Mesenchymal stem cell (in vitro differentiated cells and primary cell): ENCODE results near the gene MYRF.

Experiments used
- DNase-seq: peaks from one replicate; pipeline ENCODE4 v3.0.0-alpha.2; 2013
- H2AFZ ChIP-seq: one replicate; pipeline ENCODE4 v1.6.1; 2013; ENCODE audit warnings: low read depth, mild to moderate bottlenecking, control low read depth, inconsistent platforms, low read length, moderate library complexity
- H2AK5ac ChIP-seq: 2 replicates; pipeline ENCODE4 v1.6.1; 2013; ENCODE audit warnings: low read length, moderate library complexity, mild to moderate bottlenecking, inconsistent platforms; ENCODE audit not compliant: severe bottlenecking
- H2BK120ac ChIP-seq: one replicate; pipeline ENCODE4 v1.6.1; 2013; ENCODE audit warnings: low read depth, mild to moderate bottlenecking, inconsistent platforms, low read length, moderate library complexity
- H2BK12ac ChIP-seq, 2 experiments: one replicate each; pipeline ENCODE4 v1.6.1; 2013; ENCODE audit warnings: inconsistent platforms in 2 of 2, low read length in 2 of 2, mild to moderate bottlenecking in 2 of 2, moderate library complexity in 2 of 2, control low read depth in 1 of 2
- H2BK15ac ChIP-seq: one replicate; pipeline ENCODE4 v1.6.1; 2013; ENCODE audit warnings: mild to moderate bottlenecking, low read depth, inconsistent platforms; ENCODE audit not compliant: poor library complexity, severe bottlenecking
- H2BK5ac ChIP-seq: 2 replicates; pipeline ENCODE4 v1.6.1; 2013; ENCODE audit warnings: low read depth, mild to moderate bottlenecking, low read length, control low read depth, inconsistent platforms; ENCODE audit not compliant: poor library complexity, severe bottlenecking
- H3K14ac ChIP-seq, 2 experiments: one replicate each; pipeline ENCODE4 v1.6.1; 2013; ENCODE audit warnings: inconsistent platforms in 2 of 2, low read length in 2 of 2, control low read depth in 1 of 2, mild to moderate bottlenecking in 1 of 2, moderate library complexity in 1 of 2
- H3K18ac ChIP-seq, 2 experiments: one replicate each; pipeline ENCODE4 v1.6.1; 2013; ENCODE audit warnings: inconsistent platforms in 2 of 2, low read length in 2 of 2, control low read depth in 1 of 2, low read depth in 1 of 2, mild to moderate bottlenecking in 1 of 2
- H3K23ac ChIP-seq, 2 experiments: one replicate each; pipeline ENCODE4 v1.6.1; 2013; ENCODE audit warnings: inconsistent platforms in 2 of 2, low read length in 2 of 2, mild to moderate bottlenecking in 2 of 2, moderate library complexity in 2 of 2, control low read depth in 1 of 2
- H3K27ac ChIP-seq: 2 replicates; pipeline ENCODE4 v1.5.1; 2013; ENCODE audit warnings: mild to moderate bottlenecking, moderate library complexity, low read length, control low read depth, inconsistent platforms; ENCODE audit not compliant: poor library complexity, severe bottlenecking
- H3K27me3 ChIP-seq, 2 experiments: 2 replicates each; pipeline versions ENCODE4 v1.6.1 to v1.7.0; 2013; ENCODE audit warnings: low read length in 2 of 2, mild to moderate bottlenecking in 2 of 2, moderate library complexity in 2 of 2, control low read depth in 1 of 2, inconsistent platforms in 1 of 2; ENCODE audit not compliant: control insufficient read depth in 1 of 2, insufficient read depth in 1 of 2
- H3K36me3 ChIP-seq, 2 experiments: 2 replicates each; pipeline versions ENCODE4 v1.6.1 to v1.7.0; 2013; ENCODE audit warnings: low read length in 2 of 2, control low read depth in 1 of 2, inconsistent platforms in 1 of 2, low read depth in 1 of 2, mild to moderate bottlenecking in 1 of 2; ENCODE audit not compliant: insufficient read depth in 2 of 2, control insufficient read depth in 1 of 2
- H3K4ac ChIP-seq, 2 experiments: one replicate each; pipeline ENCODE4 v1.6.1; 2013; ENCODE audit warnings: inconsistent platforms in 2 of 2, low read length in 2 of 2, mild to moderate bottlenecking in 2 of 2, moderate library complexity in 2 of 2, control low read depth in 1 of 2, low read depth in 1 of 2
- H3K4me1 ChIP-seq: 2 replicates; pipeline ENCODE4 v1.6.1; 2013; ENCODE audit warnings: low read depth, low read length, control low read depth; ENCODE audit not compliant: control insufficient read depth, insufficient read depth
- H3K4me2 ChIP-seq: 2 replicates; pipeline ENCODE4 v1.6.1; 2013; ENCODE audit warnings: low read length, mild to moderate bottlenecking, inconsistent platforms; ENCODE audit not compliant: poor library complexity, severe bottlenecking
- H3K4me3 ChIP-seq, 2 experiments: 2 replicates each; pipeline versions ENCODE4 v1.5.1 to v1.7.0; 2013; ENCODE audit warnings: low read length in 2 of 2, mild to moderate bottlenecking in 2 of 2, control low read depth in 1 of 2, low read depth in 1 of 2; ENCODE audit not compliant: insufficient read depth in 1 of 2
- H3K79me1 ChIP-seq: replicated peaks from 2 replicates; pipeline ENCODE4 v1.6.1; 2013; ENCODE audit warnings: mild to moderate bottlenecking, control low read depth, low read length, inconsistent platforms; ENCODE audit not compliant: poor library complexity, severe bottlenecking
- H3K9ac ChIP-seq: 2 replicates; pipeline ENCODE4 v1.7.0; 2013; ENCODE audit warnings: mild to moderate bottlenecking, low read length, moderate library complexity
- H3K9me3 ChIP-seq: 2 replicates; pipeline ENCODE4 v1.7.0; 2013; ENCODE audit warnings: mild to moderate bottlenecking, low read length; ENCODE audit not compliant: control insufficient read depth
- H4K8ac ChIP-seq: one replicate; pipeline ENCODE4 v1.6.1; 2013; ENCODE audit warnings: inconsistent platforms, mild to moderate bottlenecking, low read length, moderate library complexity
- H4K91ac ChIP-seq: one replicate; pipeline ENCODE4 v1.6.1; 2013; ENCODE audit warnings: mild to moderate bottlenecking, low read length, inconsistent platforms
- WGBS: methylation state at CpG from one replicate; pipeline ENCODE4 v1.1.7; 2013; ENCODE audit warnings: mixed read lengths; 5-methylcytosine and 5-hydroxymethylcytosine counted together

The MYRF gene

DNA sequence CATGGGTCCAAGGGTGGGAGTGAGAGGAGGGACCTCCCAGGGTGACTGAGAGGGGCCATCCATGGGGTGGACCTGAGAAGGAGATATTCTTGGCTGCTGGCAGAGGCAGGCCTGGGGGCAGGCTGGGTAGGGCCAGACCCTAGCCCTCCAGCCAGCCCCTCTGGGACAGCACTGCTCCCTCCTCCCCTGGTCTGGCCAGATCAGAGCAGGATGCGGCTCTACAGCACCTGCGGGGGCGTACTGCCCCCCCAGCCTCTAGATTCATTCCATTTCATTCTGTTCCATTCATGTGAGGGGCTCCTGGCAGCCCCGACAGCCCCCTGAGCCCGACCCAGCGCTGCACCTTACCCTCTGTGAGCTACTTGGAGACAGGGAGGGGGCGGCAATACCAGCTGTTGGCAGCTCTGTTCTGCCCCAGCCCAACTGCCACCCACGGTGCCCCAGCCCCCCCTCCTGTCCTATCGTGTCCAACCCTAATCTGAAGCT, 34.3 kb upstream of the MYRF start:
- Histone ChIP-seq H3K36me3 (peaks cover 0 to 25% of the 10 kb centered on the region in 2 experiments), H3K4me3 (peak overlapping the region; percentile 40 to 71), H2AFZ (peak overlapping the region; percentile 84), H4K8ac (peak overlapping the region; percentile 90), H4K91ac (peak overlapping the region; percentile 90), H3K4ac (peak overlapping the region; percentile 43 to 78), H2BK120ac (peak overlapping the region; percentile 85), H3K14ac (peak overlapping the region in 1 of 2 experiments; percentile 37), H3K79me1 (peaks cover 31% of the 10 kb centered on the region), H2BK5ac (no peak overlapping the region), H3K23ac (peak overlapping the region in 1 of 2 experiments; percentile 57), H2BK12ac (peak overlapping the region in 1 of 2 experiments; percentile 91), H3K9me3 (no peaks in the 10 kb centered on the region), H3K9ac (peak overlapping the region; percentile 74), H2BK15ac (peak overlapping the region; percentile 73), H3K4me2 (peak overlapping the region; percentile 80), H3K27me3 (peaks cover 6 to 8% of the 10 kb centered on the region in 2 experiments), H2AK5ac (peak overlapping the region; percentile 24), H3K4me1 (peaks cover 46% of the 10 kb centered on the region), H3K27ac (no peak overlapping the region), H3K18ac (peak overlapping the region; percentile 48 to 83)
- DNase-seq, result no peak
- 16% methylated on average over 9 of the region's 9 CpGs for WGBS

DNA sequence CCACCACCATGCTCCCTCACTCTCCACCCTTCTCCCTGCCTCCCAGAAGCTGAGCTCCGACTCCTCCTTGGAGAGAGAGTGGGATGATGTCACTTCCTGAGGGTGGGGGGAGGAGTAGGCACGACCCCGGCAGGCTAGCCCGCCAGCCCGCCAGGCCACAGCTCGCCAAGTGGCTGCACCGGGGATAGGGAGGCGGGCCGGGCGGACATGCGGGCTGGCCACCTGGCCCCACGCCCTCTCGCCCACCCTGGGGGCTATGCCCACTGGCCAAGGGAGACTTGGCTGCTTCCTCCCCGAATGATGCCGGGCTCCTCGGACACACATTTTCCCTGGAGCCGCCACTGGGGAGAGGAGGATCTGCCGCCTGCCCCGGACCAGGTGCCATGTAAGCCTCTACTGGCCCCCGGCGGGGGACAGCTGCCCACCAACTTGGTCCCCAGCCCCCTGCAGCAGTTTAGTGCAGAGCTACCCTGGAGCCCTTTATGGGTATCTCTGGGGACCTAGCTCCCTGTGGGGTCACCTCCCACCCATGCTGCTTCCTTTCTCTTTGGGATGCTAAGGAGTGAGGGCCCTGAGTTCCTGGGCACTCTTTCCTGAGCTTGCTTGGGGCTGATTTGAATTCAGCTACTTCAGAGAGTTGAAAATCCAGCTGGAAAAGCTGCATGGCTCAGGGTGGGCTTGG, 33.7 kb upstream of the MYRF start:
- Histone ChIP-seq H3K4ac (peak overlapping the region in 1 of 2 experiments; percentile 83), H3K4me1 (peaks cover 43% of the 10 kb centered on the region), H4K8ac (peak overlapping the region; percentile 94), H2AFZ (peak overlapping the region; percentile 87), H2AK5ac (peak overlapping the region; percentile 5), H3K9ac (peak overlapping the region; percentile 74), H2BK12ac (peak overlapping the region in 1 of 2 experiments; percentile 80), H3K4me2 (peak overlapping the region; percentile 80), H3K18ac (peak overlapping the region; percentile 56 to 90), H3K27me3 (peaks cover 6 to 8% of the 10 kb centered on the region in 2 experiments), H2BK5ac (no peak overlapping the region), H3K36me3 (peaks cover 2 to 29% of the 10 kb centered on the region in 2 experiments), H3K23ac (no peak overlapping the region), H3K27ac (no peak overlapping the region), H3K14ac (no peak overlapping the region), H3K79me1 (peaks cover 31% of the 10 kb centered on the region), H4K91ac (peak overlapping the region; percentile 30), H2BK120ac (peak overlapping the region; percentile 85), H3K4me3 (peak overlapping the region; percentile 64 to 71), H3K9me3 (no peaks in the 10 kb centered on the region), H2BK15ac (peak overlapping the region; percentile 12)
- peak; percentile 82 for DNase-seq
- WGBS, result 8% methylated on average over 21 of the region's 21 CpGs

DNA sequence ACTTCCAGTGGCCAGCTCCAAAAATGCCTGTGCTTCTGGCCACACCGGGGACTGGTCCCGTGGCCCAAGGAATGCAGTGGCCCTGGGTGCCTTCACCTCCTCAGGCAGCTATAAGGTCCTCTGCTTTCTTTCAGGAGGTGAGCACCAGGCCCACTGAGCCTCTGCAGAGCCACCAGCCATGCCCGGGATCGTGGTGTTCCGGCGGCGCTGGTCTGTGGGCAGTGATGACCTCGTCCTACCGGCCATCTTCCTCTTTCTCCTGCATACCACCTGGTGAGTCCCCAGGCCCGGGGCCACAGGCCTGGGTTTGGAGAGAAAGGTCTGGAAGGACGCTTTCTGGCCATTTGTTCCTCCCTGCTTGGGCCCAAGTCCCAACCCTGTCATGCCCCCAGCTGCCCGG, 32.5 kb upstream of the MYRF start:
- DNase-seq, result no peak
- Histone ChIP-seq H2BK120ac (no peak overlapping the region), H2AFZ (no peak overlapping the region), H3K14ac (no peak overlapping the region), H2AK5ac (no peak overlapping the region), H3K27ac (no peak overlapping the region), H3K23ac (no peak overlapping the region), H3K4ac (no peak overlapping the region), H3K4me2 (no peak overlapping the region), H3K9ac (no peak overlapping the region), H3K36me3 (peaks cover 6 to 37% of the 10 kb centered on the region in 2 experiments), H3K27me3 (peaks cover 2 to 8% of the 10 kb centered on the region in 2 experiments), H3K79me1 (peaks cover 31% of the 10 kb centered on the region), H3K9me3 (no peaks in the 10 kb centered on the region), H3K4me3 (no peak overlapping the region), H4K91ac (no peak overlapping the region), H4K8ac (no peak overlapping the region), H2BK15ac (no peak overlapping the region), H3K18ac (no peak overlapping the region), H2BK5ac (no peak overlapping the region), H2BK12ac (no peak overlapping the region), H3K4me1 (peaks cover 41% of the 10 kb centered on the region)
- WGBS, result 96% methylated on average over 12 of the region's 12 CpGs

DNA sequence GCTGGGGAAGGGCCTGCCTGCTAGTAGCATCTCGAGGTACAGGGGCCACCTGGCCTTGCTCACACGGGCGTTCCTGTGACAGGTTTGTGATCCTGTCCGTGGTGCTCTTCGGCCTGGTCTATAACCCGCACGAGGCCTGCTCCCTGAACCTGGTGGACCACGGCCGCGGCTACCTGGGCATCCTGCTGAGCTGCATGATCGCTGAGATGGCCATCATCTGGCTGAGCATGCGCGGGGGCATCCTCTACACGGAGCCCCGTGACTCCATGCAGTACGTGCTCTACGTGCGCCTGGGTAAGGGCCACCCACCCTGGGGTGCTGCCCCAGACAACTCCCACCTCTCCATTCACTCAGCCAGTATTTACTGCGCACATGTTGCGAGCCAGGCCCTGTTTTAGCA, 31.8 kb upstream of the MYRF start:
- H2BK5ac ChIP-seq, result no peak overlapping the region
- H3K4me2 ChIP-seq, result no peak overlapping the region
- no peak overlapping the region for H2AK5ac ChIP-seq
- H3K9me3 ChIP-seq, result no peaks in the 10 kb centered on the region
- H3K79me1 ChIP-seq, result peaks cover 29% of the 10 kb centered on the region
- no peak overlapping the region for H3K27ac ChIP-seq
- H3K4ac ChIP-seq, result no peak overlapping the region
- H3K23ac ChIP-seq, result no peak overlapping the region
- peaks cover 0 to 4% of the 10 kb centered on the region in 2 experiments for H3K27me3 ChIP-seq
- no peak overlapping the region for H3K9ac ChIP-seq
- H3K4me1 ChIP-seq, result peaks cover 44% of the 10 kb centered on the region
- WGBS, result 98% methylated on average over 20 of the region's 20 CpGs
- H2BK120ac ChIP-seq, result no peak overlapping the region
- no peak overlapping the region for H3K18ac ChIP-seq
- no peak overlapping the region for H2AFZ ChIP-seq
- peak overlapping the region; percentile 8 for H4K91ac ChIP-seq
- no peak overlapping the region for H3K4me3 ChIP-seq
- DNase-seq, result no peak
- H2BK12ac ChIP-seq, result no peak overlapping the region
- no peak overlapping the region for H4K8ac ChIP-seq
- H2BK15ac ChIP-seq, result no peak overlapping the region
- no peak overlapping the region for H3K14ac ChIP-seq
- H3K36me3 ChIP-seq, result peaks cover 6 to 39% of the 10 kb centered on the region in 2 experiments
